Kidney (tissue), 14 donors: ENCODE results near the gene GJA3. TPM values are rescaled to one million over a fixed set of nuclear protein-coding genes. Genes with fewer than 3 reads are reported as not detected.

Experiments used
- DNase-seq, 5 donors: peaks; one replicate each; pipeline ENCODE4 v3.0.0-alpha.2; 2013 to 2020
- FAIRE-seq: peaks from 2 replicates; lab custom pipeline; 2012; peaks lifted over from hg19 to GRCh38; lab: Jason Lieb, UNC
- H3K27ac ChIP-seq, 2 donors: one replicate each; pipeline ENCODE4 v1.7.0; 2013; ENCODE audit warnings: low read depth in 2 of 2, low read length in 2 of 2, inconsistent platforms in 1 of 2
- H3K27me3 ChIP-seq: one replicate; pipeline ENCODE4 v1.7.1; 2013; ENCODE audit warnings: low read length, inconsistent platforms; ENCODE audit not compliant: control insufficient read depth, insufficient read depth
- H3K36me3 ChIP-seq, 3 donors: one replicate each; pipeline versions ENCODE4 v1.7.0 to v1.7.1; 2013; ENCODE audit warnings: low read length in 3 of 3, control low read depth in 1 of 3, inconsistent platforms in 1 of 3; ENCODE audit not compliant: insufficient read depth in 3 of 3, control insufficient read depth in 2 of 3
- H3K4me1 ChIP-seq, 3 donors: one replicate each; pipeline versions ENCODE4 v1.7.0 to v1.7.1; 2013; ENCODE audit warnings: low read length in 3 of 3, inconsistent platforms in 1 of 3, low read depth in 1 of 3; ENCODE audit not compliant: control insufficient read depth in 2 of 3, insufficient read depth in 2 of 3
- H3K4me3 ChIP-seq, 3 donors: one replicate each; pipeline versions ENCODE4 v1.7.0 to v1.8.1; 2013; ENCODE audit warnings: low read length in 3 of 3, control low read depth in 1 of 3, inconsistent platforms in 1 of 3
- H3K9ac ChIP-seq, 3 donors: one replicate each; pipeline versions ENCODE4 v1.7.0 to v1.7.1; 2013; ENCODE audit warnings: low read length in 3 of 3, control low read depth in 1 of 3, inconsistent platforms in 1 of 3
- H3K9me3 ChIP-seq, 3 donors: one replicate each; pipeline versions ENCODE4 v1.7.0 to v1.7.1; 2013; ENCODE audit warnings: low read length in 3 of 3, control low read depth in 1 of 3, inconsistent platforms in 1 of 3; ENCODE audit not compliant: control insufficient read depth in 2 of 3, insufficient read depth in 1 of 3
- intact Hi-C: fragments of 100-400 bp; cut with DNase I; formaldehyde crosslinking; loops from one replicate; pipeline ENCODE4 v1.11.1; 2022
- polyA plus RNA-seq: library from polyadenylated mRNA; stranded (reverse); fragments of 350-450 nt; fragmentation: Illumina TruSeq; extraction: RNeasy Lipid Tissue Mini Kit (QIAGEN cat#74804); gene quantifications from one replicate; pipeline ENCODE4 v1.2.3, GENCODE V29; 2014; ENCODE audit warnings: low read depth, low replicate concordance; ENCODE audit not compliant: insufficient read depth
- total RNA-seq: library from RNA; stranded (reverse); fragmentation: NEBNext Ultra II Directional; extraction: Animal tissue kit (Norgen Biotek cat#: 25700); gene quantifications from one replicate; pipeline ENCODE4 v1.2.1, GENCODE V29; 2021
- TF ChIP-seq, protein P1 (sequence below): IDR thresholded peaks from 3 replicates; pipeline ENCODE4 v1.5.1; 2012; ENCODE audit warnings: mild to moderate bottlenecking, moderate library complexity, borderline replicate concordance; ENCODE audit not compliant: insufficient read depth; ENCODE audit errors: extremely low read depth
- donor health status: control.
- donor health status: control.
- donor health status: control.
- donor health status: control.
- donor health status: control.
- donor health status: DM: yes; HTN: yes; CAD: no.
- donor health status: Normal renal cell carcinoma (clear cell type).

GJA3 gene
- total and polyA plus RNA-seq, 2 donors from 2014 or later, result 0.16 to 1.1 TPM

DNA sequence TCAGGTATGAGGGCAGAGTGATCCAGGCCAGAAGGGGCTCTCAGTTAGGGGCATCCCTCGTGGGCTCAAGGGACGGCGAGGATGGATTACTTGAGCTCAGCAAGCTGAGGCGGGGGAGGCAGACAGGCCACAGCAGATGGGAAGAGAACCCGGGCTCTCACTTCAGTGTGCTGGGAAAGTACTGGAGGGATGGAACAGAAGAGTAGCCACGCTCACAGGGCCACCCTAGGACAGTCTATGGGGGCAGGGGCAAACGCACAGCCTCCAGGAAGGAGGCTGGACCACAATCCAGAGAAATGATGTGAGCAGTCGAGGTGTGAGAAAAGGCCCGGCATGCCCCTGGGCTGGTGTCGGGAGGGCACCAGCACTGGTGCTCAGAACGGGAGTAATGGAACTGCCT, 9.2 kb downstream of the GJA3 start:
- Histone ChIP-seq H3K27ac (no peak overlapping the region), H3K27me3 (no peaks in the 10 kb centered on the region), H3K4me3 (no peak overlapping the region), H3K9me3 (no peaks in the 10 kb centered on the region), H3K4me1 (no peaks in the 10 kb centered on the region), H3K9ac (no peak overlapping the region), H3K36me3 (no peaks in the 10 kb centered on the region)
- intact Hi-C loops, result no loop called here
- no peak for FAIRE-seq
- TF ChIP-seq, protein P1, sequence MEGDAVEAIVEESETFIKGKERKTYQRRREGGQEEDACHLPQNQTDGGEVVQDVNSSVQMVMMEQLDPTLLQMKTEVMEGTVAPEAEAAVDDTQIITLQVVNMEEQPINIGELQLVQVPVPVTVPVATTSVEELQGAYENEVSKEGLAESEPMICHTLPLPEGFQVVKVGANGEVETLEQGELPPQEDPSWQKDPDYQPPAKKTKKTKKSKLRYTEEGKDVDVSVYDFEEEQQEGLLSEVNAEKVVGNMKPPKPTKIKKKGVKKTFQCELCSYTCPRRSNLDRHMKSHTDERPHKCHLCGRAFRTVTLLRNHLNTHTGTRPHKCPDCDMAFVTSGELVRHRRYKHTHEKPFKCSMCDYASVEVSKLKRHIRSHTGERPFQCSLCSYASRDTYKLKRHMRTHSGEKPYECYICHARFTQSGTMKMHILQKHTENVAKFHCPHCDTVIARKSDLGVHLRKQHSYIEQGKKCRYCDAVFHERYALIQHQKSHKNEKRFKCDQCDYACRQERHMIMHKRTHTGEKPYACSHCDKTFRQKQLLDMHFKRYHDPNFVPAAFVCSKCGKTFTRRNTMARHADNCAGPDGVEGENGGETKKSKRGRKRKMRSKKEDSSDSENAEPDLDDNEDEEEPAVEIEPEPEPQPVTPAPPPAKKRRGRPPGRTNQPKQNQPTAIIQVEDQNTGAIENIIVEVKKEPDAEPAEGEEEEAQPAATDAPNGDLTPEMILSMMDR, result no peak
- peak in 1 of 5 donors; percentile 61 for DNase-seq

DNA sequence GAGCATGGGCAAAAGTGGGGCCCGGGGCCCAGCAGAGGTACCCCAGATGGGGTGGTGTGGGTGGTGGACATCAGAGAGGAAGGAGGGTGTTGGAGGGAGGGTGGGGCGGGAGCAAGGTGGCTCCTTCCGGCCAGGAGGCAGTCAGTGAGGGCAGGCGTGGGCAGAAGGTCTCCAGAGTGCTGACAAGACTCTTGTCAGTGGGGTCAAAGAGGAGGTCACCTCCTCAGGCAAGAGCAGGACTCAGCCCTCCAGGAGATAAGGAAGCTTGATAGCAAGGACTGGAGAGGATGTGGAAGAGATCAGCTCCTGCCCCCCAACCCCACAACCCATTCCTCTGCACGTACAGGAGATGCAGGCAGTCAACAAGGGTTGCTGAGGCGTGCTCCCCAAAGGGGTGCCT, 9.8 kb downstream of the GJA3 start:
- Histone ChIP-seq H3K9ac (no peak overlapping the region), H3K9me3 (no peaks in the 10 kb centered on the region), H3K27ac (no peak overlapping the region), H3K36me3 (no peaks in the 10 kb centered on the region), H3K27me3 (no peaks in the 10 kb centered on the region), H3K4me1 (no peaks in the 10 kb centered on the region), H3K4me3 (no peak overlapping the region)
- intact Hi-C loops, result no loop called here
- no peak for FAIRE-seq
- no peak for DNase-seq
- TF ChIP-seq, protein P1, result no peak

DNA sequence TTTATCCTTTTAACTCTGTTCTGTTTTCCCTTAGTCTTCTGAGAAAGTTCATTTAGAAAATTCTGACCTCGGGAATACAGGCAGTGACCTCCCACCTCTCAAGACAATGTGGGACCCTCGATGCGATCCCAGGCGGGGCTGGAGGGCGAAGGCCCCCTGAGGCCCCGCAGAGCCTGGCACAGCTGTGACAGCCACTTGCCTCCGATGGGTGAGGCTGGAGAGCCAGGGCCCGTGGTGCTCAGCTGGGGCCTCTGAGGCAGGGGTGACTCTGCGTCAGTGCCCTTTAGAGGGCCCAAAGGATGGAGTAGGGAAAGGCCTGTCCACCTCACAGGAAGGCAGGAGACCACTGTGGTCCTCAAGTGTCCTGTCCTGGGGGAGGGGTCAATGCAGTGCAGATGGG, 10.3 kb downstream of the GJA3 start:
- Histone ChIP-seq H3K27me3 (no peaks in the 10 kb centered on the region), H3K4me1 (no peaks in the 10 kb centered on the region), H3K36me3 (no peaks in the 10 kb centered on the region), H3K9me3 (no peaks in the 10 kb centered on the region), H3K27ac (no peak overlapping the region), H3K4me3 (no peak overlapping the region), H3K9ac (no peak overlapping the region)
- TF ChIP-seq, protein P1, result no peak
- DNase-seq, result no peak
- FAIRE-seq, result no peak
- intact Hi-C loops, result no loop called here

DNA sequence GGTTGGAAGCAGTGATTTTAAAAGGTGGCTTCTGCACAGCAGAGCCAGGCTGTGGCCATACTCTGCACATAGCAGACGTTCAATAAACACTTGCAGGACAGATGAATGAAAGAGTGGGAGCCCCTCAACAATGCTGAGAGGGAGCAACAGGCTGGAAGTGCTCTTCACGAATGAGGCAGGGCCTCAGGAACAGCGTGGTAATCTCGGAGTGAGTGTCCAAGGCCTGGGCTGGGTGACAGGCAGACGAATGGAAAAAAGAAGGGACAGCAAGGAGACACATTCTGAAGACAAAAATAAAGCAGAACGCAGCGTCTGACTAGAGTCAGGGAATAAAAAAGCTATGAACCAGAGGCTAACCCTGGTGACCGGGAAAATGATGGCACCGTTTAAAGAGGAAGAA, 11.1 kb downstream of the GJA3 start:
- Histone ChIP-seq H3K9me3 (no peaks in the 10 kb centered on the region), H3K27ac (no peak overlapping the region), H3K27me3 (no peaks in the 10 kb centered on the region), H3K36me3 (no peaks in the 10 kb centered on the region), H3K4me1 (no peaks in the 10 kb centered on the region), H3K9ac (no peak overlapping the region), H3K4me3 (no peak overlapping the region)
- DNase-seq (no peak), FAIRE-seq (no peak)
- intact Hi-C loops, result no loop called here
- TF ChIP-seq, protein P1, result no peak
